PC-9 (cell line): ENCODE measurements around the gene HS3ST3A1. TPM values are rescaled to one million over a fixed set of nuclear protein-coding genes. Genes with fewer than 3 reads are reported as not detected.

ENCODE experiments used
- BruUV-seq: library from RNA; stranded (reverse); fragments of 400-500 nt; replicated peaks from 2 replicates; lab custom pipeline; 2021; lab: Mats Ljungman, UMichigan
- CTCF ChIA-PET: fragments of 300-600 bp; sonication (Branson Sonifier 250); formaldehyde crosslinking; loops from one replicate; lab custom pipeline; 2022; ENCODE audit warnings: antibody characterized with exemption; lab: Charles Lee
- POLR2A ChIA-PET: fragments of 300-600 bp; sonication (Branson Sonifier 250); formaldehyde crosslinking; loops from one replicate; lab custom pipeline; 2022; ENCODE audit warnings: antibody characterized with exemption; ENCODE audit not compliant: unreplicated experiment; lab: Charles Lee
- DNase-seq, 2 experiments: peaks; one replicate each; pipeline versions ENCODE4 v3.0.0 to v3.0.0-alpha.2; 2015 to 2022; ENCODE audit warnings: mixed read lengths in 1 of 2
- H2AFZ ChIP-seq: fragments of 200-600 bp; sonication (generic); 2 replicates; pipeline ENCODE4 v1.8.1; 2017; ENCODE audit warnings: antibody characterized with exemption
- H3F3A ChIP-seq: fragments of 200-600 bp; sonication (generic); 2 replicates; pipeline ENCODE4 v1.8.1; 2017; ENCODE audit warnings: antibody characterized with exemption, mild to moderate bottlenecking, low read depth; ENCODE audit not compliant: insufficient read depth
- H3K27ac ChIP-seq: fragments of 200-600 bp; sonication (generic); 2 replicates; pipeline ENCODE4 v1.6.1; 2016; ENCODE audit warnings: mixed run types
- H3K27me3 ChIP-seq: fragments of 200-600 bp; sonication (generic); 2 replicates; pipeline ENCODE4 v1.6.1; 2016; ENCODE audit warnings: low read depth, mixed run types; ENCODE audit not compliant: insufficient read depth
- H3K36me3 ChIP-seq: fragments of 200-600 bp; sonication (generic); 2 replicates; pipeline ENCODE4 v1.6.1; 2016; ENCODE audit warnings: low read depth, mixed run types
- H3K4me1 ChIP-seq: fragments of 200-600 bp; sonication (generic); replicated peaks from 2 replicates; pipeline ENCODE4 v1.6.1; 2016; ENCODE audit warnings: mixed run types; ENCODE audit not compliant: insufficient read depth
- H3K4me2 ChIP-seq: fragments of 200-600 bp; sonication (generic); 2 replicates; pipeline ENCODE4 v1.6.1; 2017; ENCODE audit warnings: mixed run types
- H3K4me3 ChIP-seq: fragments of 200-600 bp; sonication (generic); 2 replicates; pipeline ENCODE4 v1.6.1; 2016; ENCODE audit warnings: mixed run types
- H3K79me2 ChIP-seq: fragments of 200-600 bp; sonication (generic); 2 replicates; pipeline ENCODE4 v1.6.1; 2017; ENCODE audit warnings: low read depth, mixed run types
- H3K9me2 ChIP-seq: fragments of 200-600 bp; sonication (generic); 2 replicates; pipeline ENCODE4 v1.8.1; 2017; ENCODE audit warnings: mild to moderate bottlenecking; ENCODE audit not compliant: insufficient read depth
- H3K9me3 ChIP-seq: fragments of 200-600 bp; sonication (generic); 2 replicates; pipeline ENCODE4 v1.8.1; 2016; ENCODE audit warnings: low read depth; ENCODE audit not compliant: insufficient read depth
- H4K20me1 ChIP-seq: fragments of 200-600 bp; sonication (generic); 2 replicates; pipeline ENCODE4 v1.8.1; 2017; ENCODE audit not compliant: insufficient read depth
- CTCF ChIP-seq: fragments of 200-600 bp; sonication (generic); conservative IDR thresholded peaks from 2 replicates; pipeline ENCODE4 v1.6.1; 2017; ENCODE audit warnings: mixed run types, antibody characterized with exemption, mild to moderate bottlenecking, moderate library complexity
- EZH2 ChIP-seq: fragments of 200-600 bp; sonication (generic); IDR thresholded peaks from 2 replicates; pipeline ENCODE4 v1.8.0; 2017; ENCODE audit warnings: antibody characterized with exemption, low read depth
- intact Hi-C: fragments of 100-400 bp; cut with micrococcal nuclease; formaldehyde crosslinking; loops from one replicate; pipeline ENCODE4 v1.10.0; 2022; ENCODE audit not compliant: unreplicated experiment
- total RNA-seq: library from RNA; stranded (reverse); gene quantifications from 2 replicates; pipeline ENCODE4 v1.2.3, GENCODE V29; 2021

HS3ST3A1 gene
- total RNA-seq, 1 experiment from 2014 or later, result not detected

- Histone ChIP-seq H3K4me1 (no peaks in the 10 kb centered on the region), H3K9me3 (no peaks in the 10 kb centered on the region), H4K20me1 (no peaks in the 10 kb centered on the region), H2AFZ (no peak overlapping the region), H3F3A (no peaks in the 10 kb centered on the region), H3K36me3 (no peaks in the 10 kb centered on the region), H3K4me2 (no peak overlapping the region), H3K79me2 (no peaks in the 10 kb centered on the region), H3K9me2 (no peaks in the 10 kb centered on the region), H3K27ac (no peak overlapping the region), H3K4me3 (no peak overlapping the region), H3K27me3 (peaks cover 12% of the 10 kb centered on the region; the same call in 1 of the 2 replicates)
- ChIA-PET POLR2A (no interaction called here), CTCF (no interaction called here)
- no TSS peak for BruUV-seq
- intact Hi-C loops, result no loop called here
- DNase-seq, result no peak
- TF ChIP-seq CTCF (no peak), EZH2 (no peak)
These were observed 98.2 kb downstream of the HS3ST3A1 start for GRCh38 chr17:13503526-13503925.

- no peaks in the 10 kb centered on the region for H3K79me2 ChIP-seq
- CTCF ChIA-PET, result no interaction called here
- no peak for DNase-seq
These were observed 99.5 kb downstream of the HS3ST3A1 start for GRCh38 chr17:13502263-13502662.

GRCh38 chr17:13500947-13501346 lies 100.8 kb downstream of the HS3ST3A1 start:
- Histone ChIP-seq H3K36me3 (no peaks in the 10 kb centered on the region), H3K4me2 (no peak overlapping the region), H3K4me1 (no peaks in the 10 kb centered on the region), H3K27ac (no peak overlapping the region), H2AFZ (no peak overlapping the region), H3K79me2 (no peaks in the 10 kb centered on the region), H3K27me3 (peaks cover 4% of the 10 kb centered on the region; the same call in 1 of the 2 replicates), H3K4me3 (no peak overlapping the region), H3F3A (no peaks in the 10 kb centered on the region), H3K9me2 (no peaks in the 10 kb centered on the region), H3K9me3 (no peaks in the 10 kb centered on the region), H4K20me1 (no peaks in the 10 kb centered on the region)
- intact Hi-C loops, result no loop called here
- TF ChIP-seq CTCF, result no peak
- TF ChIP-seq EZH2, result no peak
- no TSS peak for BruUV-seq
- ChIA-PET POLR2A (no interaction called here), CTCF (no interaction called here)
- DNase-seq, result no peak

More at GRCh38 chr17:13502263-13502662, 99.5 kb downstream of the HS3ST3A1 start:
- TF ChIP-seq CTCF (no peak), EZH2 (no peak)
- Histone ChIP-seq H3K9me3 (no peaks in the 10 kb centered on the region), H3K27ac (no peak overlapping the region), H3F3A (no peaks in the 10 kb centered on the region), H3K4me1 (no peaks in the 10 kb centered on the region), H3K4me3 (no peak overlapping the region), H3K27me3 (peaks cover 8% of the 10 kb centered on the region; the same call in 1 of the 2 replicates), H3K9me2 (no peaks in the 10 kb centered on the region), H4K20me1 (no peaks in the 10 kb centered on the region), H3K4me2 (no peak overlapping the region), H3K36me3 (no peaks in the 10 kb centered on the region), H2AFZ (no peak overlapping the region)
- intact Hi-C loops, result no loop called here
- BruUV-seq, result no TSS peak
- POLR2A ChIA-PET, result no interaction called here
